SK-N-SH (cell line): ENCODE measurements around the gene ARMC7. TPM values are rescaled to one million over a fixed set of nuclear protein-coding genes. Genes with fewer than 3 reads are reported as not detected.
A peak's percentile ranks its signal among the peaks of the same experiment; 100 is the strongest.

Source experiments
- CTCF ChIA-PET: fragments of 300-600, 350-600 bp; formaldehyde crosslinking; extraction: SDS; loops from one replicate; lab custom pipeline; 2021; lab: Yijun Ruan, JAX
- POLR2A ChIA-PET: fragments of 350-600 bp; sonication (Branson Sonifier 250); formaldehyde crosslinking; extraction: SDS; loops from one replicate; lab custom pipeline; 2020; ENCODE audit warnings: antibody characterized with exemption, inconsistent platforms; lab: Yijun Ruan, JAX
- DNase-seq: peaks from one replicate; pipeline ENCODE4 v3.0.0; 2012
- H2AFZ ChIP-seq: fragments of 200-600 bp; sonication (generic); 2 replicates; pipeline ENCODE4 v1.8.1; 2016; ENCODE audit warnings: antibody characterized with exemption, mild to moderate bottlenecking, low read depth
- H3F3A ChIP-seq: fragments of 200-600 bp; sonication (generic); replicated peaks from 2 replicates; pipeline ENCODE3; 2016; ENCODE audit warnings: antibody characterized with exemption, mild to moderate bottlenecking; ENCODE audit not compliant: insufficient read depth
- H3K27ac ChIP-seq, 2 experiments: fragments of 200-500 bp in 1 of 2; fragments of 200-600 bp in 1 of 2; sonication (Bioruptor generic) in 1 of 2; sonication (generic), shearing (Covaris generic) in 1 of 2; 2 replicates each; pipeline versions ENCODE4 v1.5.1 to v1.6.1; 2014 to 2016; ENCODE audit warnings: low read depth in 2 of 2, inconsistent platforms in 1 of 2, low read length in 1 of 2, mild to moderate bottlenecking in 1 of 2, mixed read lengths in 1 of 2
- H3K27me3 ChIP-seq: fragments of 200-600 bp; sonication (generic), shearing (Covaris generic); 2 replicates; pipeline ENCODE4 v1.6.1; 2016; ENCODE audit warnings: mixed run types; ENCODE audit not compliant: insufficient read depth
- H3K36me3 ChIP-seq, 2 experiments: fragments of 200-500 bp in 1 of 2; fragments of 200-600 bp in 1 of 2; sonication (Bioruptor generic) in 1 of 2; sonication (generic) in 1 of 2; replicated peaks in 1 of 2; 2 replicates each; pipeline versions ENCODE3 to v1.5.1; 2014 to 2016; ENCODE audit warnings: low read length in 1 of 2, mild to moderate bottlenecking in 1 of 2; ENCODE audit not compliant: insufficient read depth in 2 of 2, control insufficient read depth in 1 of 2
- H3K4me1 ChIP-seq, 2 experiments: fragments of 200-500 bp in 1 of 2; fragments of 200-600 bp in 1 of 2; sonication (Bioruptor generic) in 1 of 2; sonication (generic), shearing (Covaris generic) in 1 of 2; 2 replicates each; pipeline versions ENCODE4 v1.5.1 to v1.6.1; 2014 to 2016; ENCODE audit warnings: low read depth in 1 of 2, low read length in 1 of 2, mixed run types in 1 of 2; ENCODE audit not compliant: insufficient read depth in 2 of 2, control insufficient read depth in 1 of 2
- H3K4me2 ChIP-seq: fragments of 200-600 bp; sonication (generic), shearing (Covaris generic); 2 replicates; pipeline ENCODE4 v1.6.1; 2017; ENCODE audit warnings: mixed run types
- H3K4me3 ChIP-seq, 2 experiments: fragments of 200-500 bp in 1 of 2; fragments of 200-600 bp in 1 of 2; sonication (Bioruptor generic) in 1 of 2; sonication (generic), shearing (Covaris generic) in 1 of 2; 2 replicates each; pipeline versions ENCODE4 v1.5.1 to v1.8.1; 2014 to 2016; ENCODE audit warnings: low read depth in 2 of 2, inconsistent platforms in 1 of 2, low read length in 1 of 2, mild to moderate bottlenecking in 1 of 2, mixed read lengths in 1 of 2, moderate library complexity in 1 of 2
- H3K79me2 ChIP-seq: fragments of 200-600 bp; sonication (generic); 2 replicates; pipeline ENCODE4 v1.8.1; 2017; ENCODE audit warnings: mild to moderate bottlenecking; ENCODE audit not compliant: insufficient read depth
- H3K9ac ChIP-seq: fragments of 200-600 bp; sonication (generic); 2 replicates; pipeline ENCODE4 v1.6.1; 2017; ENCODE audit warnings: mixed run types
- H3K9me2 ChIP-seq: fragments of 200-600 bp; sonication (generic); 2 replicates; pipeline ENCODE4 v1.6.1; 2017; ENCODE audit warnings: mixed run types
- H3K9me3 ChIP-seq: fragments of 200-600 bp; sonication (generic); 2 replicates; pipeline ENCODE4 v1.6.1; 2017; ENCODE audit warnings: mixed run types, mild to moderate bottlenecking, moderate library complexity
- H4K20me1 ChIP-seq: fragments of 200-600 bp; sonication (generic); 2 replicates; pipeline ENCODE4 v1.6.1; 2017; ENCODE audit warnings: mild to moderate bottlenecking, mixed run types; ENCODE audit not compliant: insufficient read depth
- CHD2 ChIP-seq: fragments of 150-350 bp; IDR thresholded peaks from 2 replicates; pipeline ENCODE4 v1.6.1; 2018; ENCODE audit warnings: low read length; ENCODE audit not compliant: partially characterized antibody
- ELF1 ChIP-seq: IDR thresholded peaks from 2 replicates; pipeline ENCODE4 v1.4.0; 2012
- EP300 ChIP-seq, 2 experiments: IDR thresholded peaks; 2 replicates each; pipeline versions ENCODE4 v1.4.0 to v1.6.1; 2012; ENCODE audit warnings: borderline replicate concordance in 1 of 2, low read depth in 1 of 2, low read length in 1 of 2
- EZH2phosphoT487 ChIP-seq: fragments of 200-600 bp; sonication (generic); IDR thresholded peaks from 2 replicates; pipeline ENCODE4 v1.6.1; 2017; ENCODE audit warnings: low read depth, mixed run types, mild to moderate bottlenecking, antibody characterized with exemption, moderate library complexity, borderline replicate concordance
- FOSL2 ChIP-seq: IDR thresholded peaks from 2 replicates; pipeline ENCODE4 v1.4.0; 2012; ENCODE audit warnings: low read depth, mild to moderate bottlenecking, moderate library complexity, borderline replicate concordance
- FOXJ3 ChIP-seq: sonication (generic); formaldehyde crosslinking; IDR thresholded peaks from 2 replicates; pipeline ENCODE4 v1.5.1; 2020; ENCODE audit warnings: mild to moderate bottlenecking, missing genetic modification reagents
- FOXM1 ChIP-seq: IDR thresholded peaks from 2 replicates; pipeline ENCODE4 v1.4.0; 2012; ENCODE audit warnings: low read depth, mild to moderate bottlenecking
- GABPA ChIP-seq: IDR thresholded peaks from 2 replicates; pipeline ENCODE4 v1.4.0; 2012; ENCODE audit warnings: low read depth, mild to moderate bottlenecking
- GATA2 ChIP-seq: sonication (generic); formaldehyde crosslinking; IDR thresholded peaks from 2 replicates; pipeline ENCODE4 v1.5.0; 2020; ENCODE audit warnings: mild to moderate bottlenecking, missing genetic modification reagents
- JUND ChIP-seq: IDR thresholded peaks from 2 replicates; pipeline ENCODE4 v1.4.0; 2012
- MEF2A ChIP-seq: IDR thresholded peaks from 2 replicates; pipeline ENCODE4 v1.4.0; 2012; ENCODE audit warnings: low read depth, borderline replicate concordance
- MXI1 ChIP-seq: IDR thresholded peaks from 2 replicates; pipeline ENCODE4 v1.6.1; 2012; ENCODE audit warnings: mild to moderate bottlenecking, low read depth, low read length, improper control_type of control experiment
- NFIC ChIP-seq: IDR thresholded peaks from 2 replicates; pipeline ENCODE4 v1.4.0; 2012; ENCODE audit warnings: borderline replicate concordance
- NRF1 ChIP-seq: IDR thresholded peaks from 2 replicates; pipeline ENCODE4 v1.6.1; 2012; ENCODE audit warnings: low read depth, mild to moderate bottlenecking, low read length
- PBX3 ChIP-seq: IDR thresholded peaks from 2 replicates; pipeline ENCODE4; 2012
- POLR2AphosphoS5 ChIP-seq: IDR thresholded peaks from 2 replicates; pipeline ENCODE4 v1.6.1; 2012; ENCODE audit warnings: low read depth, low read length
- RAD21 ChIP-seq: IDR thresholded peaks from 2 replicates; pipeline ENCODE4 v1.6.1; 2012; ENCODE audit warnings: mild to moderate bottlenecking, low read length
- RCOR1 ChIP-seq: fragments of 150-350 bp; IDR thresholded peaks from 2 replicates; pipeline ENCODE4 v1.6.1; 2017; ENCODE audit warnings: antibody characterized with exemption, low read length
- RXRA ChIP-seq: IDR thresholded peaks from 2 replicates; pipeline ENCODE4 v1.4.0; 2012; ENCODE audit warnings: low read depth, mild to moderate bottlenecking, borderline replicate concordance
- TAF1 ChIP-seq: IDR thresholded peaks from 2 replicates; pipeline ENCODE4 v1.6.1; 2012; ENCODE audit warnings: low read depth, mild to moderate bottlenecking, low read length, moderate library complexity, borderline replicate concordance
- TEAD4 ChIP-seq: IDR thresholded peaks from 2 replicates; pipeline ENCODE4 v1.4.0; 2012; ENCODE audit warnings: mild to moderate bottlenecking, borderline replicate concordance; ENCODE audit not compliant: insufficient read depth
- YY1 ChIP-seq: IDR thresholded peaks from 2 replicates; pipeline ENCODE4 v1.4.0; 2012; ENCODE audit warnings: low read depth, mild to moderate bottlenecking
- ZBTB33 ChIP-seq: IDR thresholded peaks from 2 replicates; pipeline ENCODE4 v1.4.0; 2012; ENCODE audit warnings: low read depth, borderline replicate concordance
- WGBS: methylation state at CpG from one replicate; pipeline ENCODE4 v1.1.6; 2017; ENCODE audit warnings: low lambda C conversion rate; 5-methylcytosine and 5-hydroxymethylcytosine counted together
- polyA plus RNA-seq, 3 experiments: library from polyadenylated mRNA; depleted of rRNA; stranded (reverse); fragments of >200 nt; gene quantifications; 2 replicates each; pipeline ENCODE4 v1.2.3, GENCODE V29; 2012
- TF ChIP-seq, protein P1 (sequence below): IDR thresholded peaks from 2 replicates; pipeline ENCODE4 v1.6.1; 2012; ENCODE audit warnings: mild to moderate bottlenecking, low read depth, low read length, moderate library complexity
- TF ChIP-seq, protein P2 (sequence below): IDR thresholded peaks from 2 replicates; pipeline ENCODE4 v1.4.0; 2012; ENCODE audit warnings: low read depth, borderline replicate concordance

Gene ARMC7
- polyA plus RNA-seq, 1 of the 3 experiments (the other 2 are of a cell fraction): 10.8 TPM

GRCh38 chr17:75154195-75155106, 44.7 kb downstream of the ARMC7 start, which contains the start of gene JPT1:
TSS of gene JPT1 (minus strand) at chr17:75154512. CDS start at chr17:75154397, 115 bp downstream.
- H3K4me3 ChIP-seq: peak within 1 kb of the TSS; percentile 73 to 77
- H3K27me3 ChIP-seq: no peaks in the 10 kb centered on the region
- 3% methylated on average over 42 of the region's 67 CpGs for WGBS
- peak within 1 kb of the TSS; percentile 81 for H3K4me2 ChIP-seq
- H3F3A ChIP-seq: peaks cover 22% of the 10 kb centered on the region
- peaks cover 55% of the 10 kb centered on the region for H3K79me2 ChIP-seq
- H3K36me3 ChIP-seq: peaks cover 0 to 19% of the 10 kb centered on the region in 2 experiments
- peaks cover 15% of the 10 kb centered on the region; the same call in 1 of the 2 replicates for H4K20me1 ChIP-seq
- DNase-seq: peak; percentile 99
- H2AFZ ChIP-seq: peak within 1 kb of the TSS; percentile 78
- peaks cover 5 to 8% of the 10 kb centered on the region in 2 experiments; a peak in 3 of 4 replicates for H3K4me1 ChIP-seq
- ChIA-PET CTCF (interaction anchor here (1.1 to 1.9 kb wide), 5 partner anchors 9 to 48 kb away, joined by 3 to 8 read pairs (median 4); partner anchors contain the start of gene NT5C), POLR2A (interaction anchor here (0.6 to 1.9 kb wide), 12 partner anchors 9 to 165 kb away, joined by 3 to 14 read pairs (median 3); partner anchors contain the start of genes ARMC7, GGA3, MRPS7 and NT5C)
- H3K27ac ChIP-seq: peak within 1 kb of the TSS; percentile 53 to 85
- H3K9me2 ChIP-seq: no peaks in the 10 kb centered on the region
- peak within 1 kb of the TSS; percentile 75 for H3K9ac ChIP-seq
- H3K9me3 ChIP-seq: no peaks in the 10 kb centered on the region
- TF ChIP-seq YY1 (no peak; the same call in 1 of the 2 replicates), RAD21 (no peak), ELF1 (peak; percentile 71), GATA2 (CRISPR knock-in tag) (no peak), EP300 (IDR thresholded peaks at IDR 0.05; ENCODE audit: borderline replicate concordance in 1 of 2, low read depth in 1 of 2, low read length in 1 of 2) (no peak), POLR2AphosphoS5 (peak; percentile 100), RCOR1 (no peak), NRF1 (no peak), JUND (no peak; the same call in 1 of the 2 replicates), GABPA (0 out of 2 replicates have a peak, but pooled peaks have one; percentile 40), TAF1 (peak; percentile 98), CHD2 (peak; percentile 98), PBX3 (peak; percentile 100), FOXJ3 (no peak), MXI1 (peak; percentile 99), RXRA (no peak), FOXM1 (peak; percentile 91), FOSL2 (no peak), TEAD4 (no peak), EZH2phosphoT487 (no peak), NFIC (no peak; the same call in 1 of the 2 replicates), ZBTB33 (no peak), MEF2A (no peak)
- TF ChIP-seq, protein P1, sequence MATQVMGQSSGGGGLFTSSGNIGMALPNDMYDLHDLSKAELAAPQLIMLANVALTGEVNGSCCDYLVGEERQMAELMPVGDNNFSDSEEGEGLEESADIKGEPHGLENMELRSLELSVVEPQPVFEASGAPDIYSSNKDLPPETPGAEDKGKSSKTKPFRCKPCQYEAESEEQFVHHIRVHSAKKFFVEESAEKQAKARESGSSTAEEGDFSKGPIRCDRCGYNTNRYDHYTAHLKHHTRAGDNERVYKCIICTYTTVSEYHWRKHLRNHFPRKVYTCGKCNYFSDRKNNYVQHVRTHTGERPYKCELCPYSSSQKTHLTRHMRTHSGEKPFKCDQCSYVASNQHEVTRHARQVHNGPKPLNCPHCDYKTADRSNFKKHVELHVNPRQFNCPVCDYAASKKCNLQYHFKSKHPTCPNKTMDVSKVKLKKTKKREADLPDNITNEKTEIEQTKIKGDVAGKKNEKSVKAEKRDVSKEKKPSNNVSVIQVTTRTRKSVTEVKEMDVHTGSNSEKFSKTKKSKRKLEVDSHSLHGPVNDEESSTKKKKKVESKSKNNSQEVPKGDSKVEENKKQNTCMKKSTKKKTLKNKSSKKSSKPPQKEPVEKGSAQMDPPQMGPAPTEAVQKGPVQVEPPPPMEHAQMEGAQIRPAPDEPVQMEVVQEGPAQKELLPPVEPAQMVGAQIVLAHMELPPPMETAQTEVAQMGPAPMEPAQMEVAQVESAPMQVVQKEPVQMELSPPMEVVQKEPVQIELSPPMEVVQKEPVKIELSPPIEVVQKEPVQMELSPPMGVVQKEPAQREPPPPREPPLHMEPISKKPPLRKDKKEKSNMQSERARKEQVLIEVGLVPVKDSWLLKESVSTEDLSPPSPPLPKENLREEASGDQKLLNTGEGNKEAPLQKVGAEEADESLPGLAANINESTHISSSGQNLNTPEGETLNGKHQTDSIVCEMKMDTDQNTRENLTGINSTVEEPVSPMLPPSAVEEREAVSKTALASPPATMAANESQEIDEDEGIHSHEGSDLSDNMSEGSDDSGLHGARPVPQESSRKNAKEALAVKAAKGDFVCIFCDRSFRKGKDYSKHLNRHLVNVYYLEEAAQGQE: no peak; the same call in 1 of the 2 replicates
- TF ChIP-seq, protein P2, sequence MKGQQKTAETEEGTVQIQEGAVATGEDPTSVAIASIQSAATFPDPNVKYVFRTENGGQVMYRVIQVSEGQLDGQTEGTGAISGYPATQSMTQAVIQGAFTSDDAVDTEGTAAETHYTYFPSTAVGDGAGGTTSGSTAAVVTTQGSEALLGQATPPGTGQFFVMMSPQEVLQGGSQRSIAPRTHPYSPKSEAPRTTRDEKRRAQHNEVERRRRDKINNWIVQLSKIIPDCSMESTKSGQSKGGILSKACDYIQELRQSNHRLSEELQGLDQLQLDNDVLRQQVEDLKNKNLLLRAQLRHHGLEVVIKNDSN: no peak
